Stimulated activated CD4-positive, alpha-beta T cell treated with anti-CD3 and anti-CD28 coated beads, Interleukin-2, amount 100 ng/mL, for 48 hours (primary cell): ENCODE measurements around the gene SPARC.
A peak's percentile ranks its signal among the peaks of the same experiment; 100 is the strongest.

Experiments
- DNase-seq, 2 donors: peaks; one replicate each; pipeline ENCODE4 v3.0.0-alpha.2; 2020

The SPARC gene

GRCh38 chr5:151651997-151652645 is 34.6 kb downstream of the SPARC start:
- peak; percentile 60 to 72 for DNase-seq

GRCh38 chr5:151648988-151649387 is 37.7 kb downstream of the SPARC start:
- no peak for DNase-seq

- no peak for DNase-seq
Measured at GRCh38 chr5:151648089-151648488, 38.6 kb downstream of the SPARC start.

GRCh38 chr5:151647320-151647861 is 39.3 kb downstream of the SPARC start:
- DNase-seq: no peak

GRCh38 chr5:151646334-151646733 is 40.4 kb downstream of the SPARC start:
- DNase-seq: no peak

GRCh38 chr5:151643388-151643787 is 43.3 kb downstream of the SPARC start:
- DNase-seq: no peak

- DNase-seq: no peak
Measured at GRCh38 chr5:151642472-151643140, 44.1 kb downstream of the SPARC start.

GRCh38 chr5:151638619-151639018 is 48.1 kb downstream of the SPARC start:
- DNase-seq: no peak

- no peak for DNase-seq
Measured at GRCh38 chr5:151637676-151638075, 49.0 kb downstream of the SPARC start.

- DNase-seq: no peak
Measured at GRCh38 chr5:151633892-151634291, 52.8 kb downstream of the SPARC start.

GRCh38 chr5:151632941-151633340 is 53.8 kb downstream of the SPARC start:
- no peak for DNase-seq

GRCh38 chr5:151632524-151632923 is 54.2 kb downstream of the SPARC start:
- no peak for DNase-seq

- no peak for DNase-seq
Measured at GRCh38 chr5:151631941-151632340, 54.8 kb downstream of the SPARC start.

GRCh38 chr5:151630088-151630487 is 56.6 kb downstream of the SPARC start:
- DNase-seq: no peak

GRCh38 chr5:151628112-151628823 is 58.4 kb downstream of the SPARC start:
- DNase-seq: no peak

- no peak for DNase-seq
Measured at GRCh38 chr5:151627650-151628049, 59.1 kb downstream of the SPARC start.

GRCh38 chr5:151625285-151625684 is 61.4 kb downstream of the SPARC start:
- no peak for DNase-seq

- DNase-seq: no peak
Measured at GRCh38 chr5:151624476-151624875, 62.2 kb downstream of the SPARC start.

GRCh38 chr5:151622367-151623088 is 64.2 kb downstream of the SPARC start:
- no peak for DNase-seq

GRCh38 chr5:151620461-151620840 is 66.3 kb downstream of the SPARC start:
- no peak for DNase-seq

- no peak for DNase-seq
Measured at GRCh38 chr5:151619812-151620460, 66.8 kb downstream of the SPARC start.

- DNase-seq: no peak
Measured at GRCh38 chr5:151618907-151619306, 67.8 kb downstream of the SPARC start.
